Activated CD4-positive, CD25-positive, alpha-beta regulatory T cell treated with anti-CD3 and anti-CD28 coated beads, Interleukin-2, amount 50 U/mL, for 24 hours (primary cell): Measurements from ENCODE around the gene LIPC.

ENCODE experiments used
- ATAC-seq, 2 donors: fragments of 150-1000 bp; cut with Tn5 transposase; one replicate each; pipeline ENCODE4 v1.10.0; 2021; ENCODE audit warnings: mild to moderate bottlenecking in 1 of 2, moderate library complexity in 1 of 2

LIPC gene

DNA sequence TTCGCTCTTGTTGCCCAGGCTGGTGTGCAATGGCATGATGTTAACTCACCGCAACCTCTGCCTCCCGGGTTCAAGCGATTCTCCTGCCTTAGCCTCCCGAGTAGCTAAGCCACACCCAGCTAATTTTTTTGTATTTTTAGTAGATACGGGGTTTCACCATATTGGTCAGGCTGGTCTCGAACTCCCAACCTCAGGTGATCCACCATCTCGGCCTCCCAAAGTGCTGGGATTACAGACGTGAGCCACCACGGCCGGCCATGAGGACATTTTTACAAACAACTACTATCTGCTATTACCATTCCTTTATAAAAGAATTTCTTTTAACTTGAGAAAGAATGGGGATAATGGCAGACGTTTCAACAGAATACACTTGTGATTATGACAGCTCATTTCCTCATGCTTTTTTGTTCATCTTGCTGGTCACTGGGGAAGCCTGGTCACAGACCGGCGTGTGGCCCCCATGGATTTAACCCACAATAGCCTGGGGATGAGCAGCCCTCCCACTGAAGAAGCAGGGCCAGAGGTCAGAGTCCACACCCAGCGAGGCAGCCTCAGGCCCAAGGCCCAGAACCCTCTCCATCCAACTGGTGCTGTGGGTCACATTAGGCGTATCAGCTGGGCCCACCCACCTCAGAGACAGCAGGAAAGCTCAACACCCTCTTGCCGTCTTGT lies 112.0 kb downstream of the LIPC start:
- ATAC-seq: no peak

DNA sequence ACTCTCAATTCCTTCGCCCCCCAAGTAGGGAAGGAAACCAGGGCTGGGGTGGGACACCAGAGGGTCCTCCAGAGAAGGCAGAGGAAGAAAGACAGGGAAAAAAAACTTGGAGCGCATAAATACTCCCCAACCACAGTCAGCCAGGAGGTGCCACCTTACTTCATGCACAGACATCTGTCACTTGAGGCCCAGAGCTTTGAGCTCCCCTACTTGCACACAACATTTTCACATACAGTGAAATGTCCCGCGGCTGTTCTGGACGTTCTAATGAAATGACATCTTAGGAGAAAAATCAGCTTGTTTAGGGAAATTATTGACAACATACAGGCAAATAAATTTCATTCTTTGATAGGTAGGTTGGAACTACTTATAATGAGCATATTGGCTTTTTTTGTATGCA lies 113.0 kb downstream of the LIPC start:
- no peak for ATAC-seq

DNA sequence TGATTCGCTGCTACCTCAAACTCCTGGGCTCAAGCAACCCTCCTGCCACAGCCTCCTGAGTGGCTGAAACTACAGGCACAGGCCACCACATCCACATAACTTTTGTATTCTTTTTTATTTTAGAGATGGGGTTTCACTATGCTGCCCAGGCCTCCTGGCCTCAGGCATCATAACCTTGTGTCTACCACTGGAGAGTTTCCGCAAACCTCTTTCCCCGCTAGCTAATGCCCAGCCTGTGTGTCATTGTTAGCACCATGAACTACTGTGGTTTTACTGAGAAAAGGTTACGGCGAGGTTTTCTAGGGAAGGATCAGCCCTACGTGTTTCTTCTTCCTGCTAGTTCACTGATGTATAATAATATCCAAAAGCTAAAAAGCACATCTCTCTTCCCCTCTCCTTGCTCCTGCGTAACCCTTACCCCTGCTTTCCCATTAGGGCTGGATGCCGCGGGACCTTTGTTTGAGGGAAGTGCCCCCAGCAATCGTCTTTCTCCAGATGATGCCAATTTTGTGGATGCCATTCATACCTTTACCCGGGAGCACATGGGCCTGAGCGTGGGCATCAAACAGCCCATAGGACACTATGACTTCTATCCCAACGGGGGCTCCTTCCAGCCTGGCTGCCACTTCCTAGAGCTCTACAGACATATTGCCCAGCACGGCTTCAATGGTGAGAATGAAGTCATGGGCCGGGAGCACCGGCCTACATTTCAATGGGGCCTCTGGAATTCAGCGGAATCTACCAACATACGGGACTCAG lies 113.7 kb downstream of the LIPC start:
- ATAC-seq: peak; percentile 95 to 96

DNA sequence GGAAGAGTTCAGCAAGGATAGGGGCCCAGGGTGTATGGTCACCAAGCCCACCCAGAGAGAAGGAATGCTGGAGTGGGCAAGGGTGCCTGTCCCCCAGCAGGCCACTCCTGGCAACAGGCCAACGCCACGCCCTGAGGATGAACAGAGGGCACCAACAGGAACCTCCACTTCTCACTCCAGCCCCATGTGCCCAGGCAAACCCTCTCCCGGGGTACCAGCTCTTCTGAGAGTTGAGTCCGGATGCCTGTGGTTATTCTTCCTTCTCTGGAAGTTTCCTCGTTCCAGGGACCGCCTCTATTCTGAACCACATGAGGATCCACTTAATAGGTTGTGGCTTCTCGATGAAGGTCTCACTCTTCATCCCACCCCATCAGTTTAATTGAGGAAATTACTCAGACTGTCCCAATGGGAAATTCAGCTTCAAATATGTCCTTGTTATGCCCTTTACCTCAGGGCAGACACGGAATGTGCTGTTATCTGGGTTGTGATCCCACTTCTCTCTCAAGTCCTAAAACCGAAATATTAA lies 114.3 kb downstream of the LIPC start:
- no peak for ATAC-seq

DNA sequence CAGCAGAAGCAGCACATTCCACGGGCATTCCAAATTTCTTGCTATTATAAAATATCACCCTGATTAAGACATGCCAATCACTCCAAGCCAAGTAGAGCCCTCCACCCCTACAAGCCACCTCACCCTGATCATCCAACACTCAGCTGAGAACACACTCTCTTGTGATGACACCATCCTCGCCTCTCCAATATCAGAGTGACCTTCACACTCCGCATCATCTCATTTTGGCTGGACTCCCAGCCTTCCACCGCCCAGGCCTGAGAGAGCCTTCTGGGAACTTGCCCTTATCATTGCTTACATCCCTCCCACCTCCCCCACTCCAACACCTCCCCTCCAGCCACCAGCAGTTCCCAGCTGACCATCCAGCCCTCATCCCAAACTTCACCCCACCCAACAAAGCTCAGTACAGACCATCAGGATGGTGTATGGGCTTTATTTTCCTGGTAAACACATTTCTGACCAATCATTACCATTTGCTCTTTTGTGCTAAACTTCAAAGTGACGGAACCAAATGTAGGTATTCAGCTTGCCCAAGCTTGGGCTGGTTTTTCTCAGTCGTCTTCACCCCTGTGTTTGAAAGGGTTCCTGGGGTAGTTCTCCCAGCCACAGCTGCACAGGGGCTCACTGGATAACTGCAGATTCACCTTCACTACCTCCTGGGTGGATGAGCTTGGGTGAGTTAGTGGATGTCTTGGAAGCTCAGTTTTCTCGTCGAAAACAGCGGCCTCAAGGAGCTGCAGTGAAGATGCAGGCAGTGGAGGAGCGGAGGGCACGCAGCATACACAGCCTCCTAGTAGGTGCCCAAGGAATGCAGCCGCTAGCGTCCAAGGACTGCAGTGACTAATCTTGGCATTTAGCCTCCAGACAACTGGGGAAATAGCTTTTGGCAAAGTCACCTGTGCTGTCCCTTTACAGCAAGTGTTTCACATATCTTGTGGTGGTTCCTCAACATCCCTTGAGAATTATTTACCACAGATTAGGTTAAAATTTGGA lies 115.1 kb downstream of the LIPC start:
- no peak for ATAC-seq

DNA sequence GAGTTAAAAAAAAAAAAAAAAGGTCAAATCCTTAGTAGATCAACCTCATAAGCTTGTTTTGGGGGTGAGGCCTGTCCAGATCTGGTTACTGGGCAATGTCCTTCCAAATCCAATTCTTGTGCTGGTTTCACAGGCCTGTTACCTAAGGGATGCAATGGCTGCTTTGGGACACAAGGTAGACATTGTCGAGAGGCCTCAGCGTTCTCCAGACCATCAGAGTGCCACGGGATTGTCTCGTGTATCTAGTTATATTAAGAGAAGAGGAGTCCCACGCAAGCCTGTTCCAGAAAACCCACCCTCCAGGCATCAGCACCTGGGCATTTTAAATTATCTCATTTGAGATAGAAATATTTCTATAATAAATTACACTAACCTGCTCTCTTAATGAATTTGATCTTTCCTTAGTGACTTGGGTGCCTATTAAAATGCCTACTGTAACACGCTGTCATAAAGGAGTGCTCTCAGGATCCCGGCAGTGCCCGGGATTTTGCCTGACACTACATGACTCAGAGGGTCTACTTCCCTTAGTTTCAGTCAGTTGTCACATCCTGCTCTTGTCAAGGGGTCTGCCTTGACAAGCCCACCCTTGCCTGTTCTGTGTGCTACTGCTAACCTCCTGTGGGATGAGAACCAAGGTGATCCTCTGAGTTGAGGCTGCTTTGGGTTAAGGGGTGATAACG lies 116.0 kb downstream of the LIPC start:
- ATAC-seq: no peak

DNA sequence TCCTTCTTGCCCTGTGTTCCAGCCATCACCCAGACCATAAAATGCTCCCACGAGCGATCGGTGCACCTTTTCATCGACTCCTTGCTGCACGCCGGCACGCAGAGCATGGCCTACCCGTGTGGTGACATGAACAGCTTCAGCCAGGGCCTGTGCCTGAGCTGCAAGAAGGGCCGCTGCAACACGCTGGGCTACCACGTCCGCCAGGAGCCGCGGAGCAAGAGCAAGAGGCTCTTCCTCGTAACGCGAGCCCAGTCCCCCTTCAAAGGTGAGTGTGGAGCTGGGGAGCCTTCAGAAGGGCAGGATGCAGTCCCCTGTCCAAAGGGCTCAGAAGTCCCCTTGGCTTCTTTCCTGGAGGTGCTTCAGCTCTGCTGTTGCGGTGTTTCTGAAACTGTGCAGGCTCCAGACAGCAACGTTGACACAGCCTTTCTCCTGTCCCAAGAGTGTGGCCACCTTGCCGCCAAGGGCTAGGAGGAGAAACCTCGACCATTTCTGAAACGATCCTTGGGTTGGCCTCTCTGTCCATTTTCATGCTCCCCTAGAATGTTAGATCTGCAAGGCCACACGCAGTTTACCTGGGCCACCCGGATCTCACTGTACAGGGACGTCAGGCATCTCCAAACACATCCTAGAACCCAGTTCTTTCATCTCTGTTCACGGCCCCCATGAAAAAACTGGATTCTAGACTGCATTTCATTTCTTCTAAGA lies 116.7 kb downstream of the LIPC start:
- no peak for ATAC-seq

DNA sequence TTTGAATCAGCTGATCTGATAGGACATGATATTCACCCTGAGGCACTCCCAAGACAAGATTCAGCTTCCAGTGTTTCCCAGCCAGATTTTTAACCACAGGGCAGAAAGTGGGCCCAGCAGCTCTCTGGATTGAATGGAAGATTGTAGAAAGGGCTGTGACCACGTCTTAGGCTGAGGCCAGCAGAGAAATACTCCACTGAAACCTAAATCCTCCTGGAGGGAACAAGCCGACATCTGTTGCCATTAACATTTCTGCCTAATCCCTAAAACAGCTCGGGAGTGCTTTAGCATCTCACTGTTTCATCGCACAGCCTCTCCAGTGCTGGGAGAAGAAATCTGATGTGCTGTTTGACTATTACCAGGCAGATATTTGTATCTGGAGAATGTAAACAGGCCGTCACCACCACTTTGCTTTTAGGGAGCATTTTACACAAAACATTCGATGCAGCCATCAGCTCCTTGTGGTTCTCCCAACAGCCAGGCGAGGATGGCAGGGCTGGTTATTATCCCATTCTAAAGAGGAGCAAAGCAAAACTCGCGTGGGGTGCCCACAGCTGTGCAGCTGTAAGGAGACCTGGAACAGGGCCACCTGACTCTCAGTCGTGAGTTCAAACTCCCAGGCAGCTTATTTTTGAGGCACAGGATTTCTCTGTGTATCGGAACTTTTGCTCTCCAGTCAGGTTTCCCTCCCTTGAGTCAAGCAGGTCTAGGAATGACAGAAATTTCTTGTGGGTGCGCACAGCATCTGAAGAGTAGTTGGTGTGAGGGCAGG lies 117.4 kb downstream of the LIPC start:
- no peak for ATAC-seq

DNA sequence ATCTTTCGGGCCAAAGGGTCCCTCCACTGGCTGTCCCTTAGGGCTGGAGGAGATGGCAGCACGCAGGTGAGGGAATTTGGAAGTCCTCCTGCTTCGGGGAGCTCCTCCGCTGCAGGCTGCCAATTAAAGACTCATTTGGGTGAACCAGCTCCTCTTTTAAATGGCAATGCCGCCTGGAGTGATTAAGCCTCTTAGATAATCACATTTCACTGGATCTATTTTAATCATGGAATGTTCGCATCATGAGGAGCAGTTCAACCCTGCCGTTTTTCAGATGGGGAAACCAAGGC lies 117.9 kb downstream of the LIPC start:
- no peak for ATAC-seq

DNA sequence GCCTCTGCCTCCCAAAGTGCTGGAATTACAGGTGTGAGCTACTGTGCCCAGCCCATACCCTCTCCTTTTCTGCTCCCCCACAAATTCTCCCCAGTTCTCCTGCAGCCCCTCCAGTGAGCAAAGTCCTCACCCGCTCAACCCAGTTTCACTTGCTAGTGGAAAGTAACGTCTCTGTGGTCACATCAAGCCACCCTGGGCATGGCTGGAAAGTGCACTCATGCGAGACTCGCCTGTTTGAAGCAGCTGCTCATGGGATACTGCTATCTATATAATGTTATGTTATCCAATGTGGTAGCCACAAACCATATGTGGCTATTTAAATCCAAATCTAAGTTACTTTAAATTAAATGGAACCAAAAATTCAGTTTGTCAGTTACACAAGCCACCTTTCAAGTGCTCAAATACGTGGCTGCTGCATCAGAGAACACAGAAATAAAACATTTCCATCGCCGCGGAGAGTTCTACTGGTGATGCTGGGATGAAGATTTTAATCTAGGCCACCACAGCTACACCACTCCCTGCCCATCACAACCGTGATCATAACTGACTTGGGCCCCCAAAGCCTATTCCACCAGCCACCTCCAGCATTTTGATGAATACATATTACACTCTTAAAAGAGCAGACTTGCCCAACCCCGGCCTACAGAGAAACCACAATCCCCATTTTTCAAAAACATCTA lies 119.4 kb downstream of the LIPC start:
- ATAC-seq: no peak

DNA sequence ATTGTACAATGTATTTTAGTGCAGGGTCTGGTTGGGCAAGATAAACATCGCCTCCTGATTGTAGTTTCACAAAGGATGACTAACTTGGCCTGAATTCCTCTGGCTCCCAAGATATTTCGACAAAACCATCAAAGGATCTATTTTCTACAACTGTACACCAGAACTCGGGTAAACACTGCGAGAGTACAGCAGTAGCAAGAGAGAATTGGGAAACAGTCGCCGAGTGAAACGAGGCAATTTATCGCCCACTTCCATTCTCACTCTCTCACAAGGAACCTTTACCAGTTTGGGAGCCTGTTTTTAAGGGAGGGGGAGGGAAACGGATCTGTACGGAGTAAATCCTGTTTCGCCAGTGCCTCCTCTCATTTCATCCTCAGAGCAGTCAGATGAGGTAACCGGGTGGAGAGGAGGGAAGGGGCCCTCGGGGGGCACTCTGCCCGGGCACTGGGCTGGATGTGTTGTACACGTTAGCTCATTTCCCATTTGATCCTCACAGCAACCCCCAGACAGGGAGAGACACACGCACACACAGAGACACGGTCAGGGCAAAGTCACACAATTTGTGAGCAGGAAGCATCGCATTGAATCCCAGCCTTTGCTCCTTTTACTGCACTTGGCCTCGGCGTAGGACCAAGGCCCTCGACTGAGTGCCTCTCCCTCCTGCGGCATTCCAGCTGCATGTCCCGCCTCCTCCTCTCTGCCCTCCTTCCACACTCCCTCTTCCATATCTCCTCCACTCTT lies 120.1 kb downstream of the LIPC start:
- ATAC-seq: no peak

DNA sequence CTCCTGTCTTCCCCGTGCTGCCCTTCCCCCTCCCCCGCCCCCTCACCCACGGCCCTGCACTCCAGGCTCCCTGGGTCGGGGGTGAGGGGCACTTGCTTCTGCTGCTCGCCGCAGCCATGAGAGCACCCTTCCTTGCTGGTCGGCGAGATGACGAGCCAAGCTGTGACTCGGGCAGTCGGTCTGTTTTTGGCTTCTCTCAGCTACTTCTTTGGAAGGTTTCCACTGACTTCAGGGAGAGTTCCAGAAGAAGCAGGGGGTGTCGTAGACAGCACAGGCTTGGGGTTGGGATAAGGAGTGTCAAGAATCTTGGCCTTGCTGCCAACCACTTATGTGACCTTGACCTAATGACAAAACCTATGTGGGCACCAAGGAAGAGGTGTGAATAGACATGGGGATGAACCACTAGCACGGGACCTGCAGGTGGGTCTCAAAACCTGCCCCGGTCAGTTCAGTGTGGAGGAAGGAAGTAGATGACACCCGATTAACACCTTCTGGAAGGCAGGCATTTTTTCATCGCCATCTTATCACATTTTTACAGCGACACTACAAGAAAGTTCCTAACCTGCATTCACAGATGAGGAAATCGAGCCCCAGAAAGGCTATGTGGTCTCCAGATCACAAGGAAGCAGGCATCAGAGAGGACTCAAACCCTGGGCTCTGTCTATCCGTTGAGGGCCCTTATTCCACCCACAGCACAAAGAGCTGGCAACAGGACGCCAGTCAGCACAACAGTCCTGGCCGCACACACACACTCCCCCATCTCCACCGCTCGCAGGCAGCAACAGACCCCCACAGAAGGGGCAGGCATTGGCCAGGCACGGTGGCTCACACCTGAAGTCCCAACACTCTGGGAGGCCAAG lies 120.9 kb downstream of the LIPC start:
- no peak for ATAC-seq

DNA sequence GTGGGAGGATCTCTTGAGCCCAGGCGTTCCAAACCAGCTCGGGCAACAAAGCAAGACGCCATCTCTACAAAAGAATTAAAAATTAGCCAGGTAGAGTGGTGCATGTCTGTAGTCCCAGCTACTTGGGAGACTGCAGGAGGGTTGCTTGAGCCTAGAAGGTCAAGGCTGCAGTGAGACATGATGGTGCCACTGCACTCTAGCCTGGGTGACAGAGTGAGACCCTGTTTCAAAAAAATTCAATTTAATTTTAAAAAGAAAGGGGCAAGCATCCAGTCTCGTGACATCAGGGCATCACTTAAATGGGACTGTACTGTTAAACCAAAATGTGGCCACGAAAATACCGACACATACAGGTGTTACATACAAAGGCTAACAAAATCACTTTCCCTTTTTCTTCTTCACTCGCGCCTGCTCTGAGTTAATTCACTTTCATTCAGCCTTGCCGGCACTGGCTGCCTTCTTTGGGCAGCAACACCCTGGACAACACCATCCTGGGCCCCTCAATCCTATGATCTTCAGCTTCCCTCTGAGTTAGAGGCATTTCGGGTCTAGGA lies 121.7 kb downstream of the LIPC start:
- no peak for ATAC-seq

DNA sequence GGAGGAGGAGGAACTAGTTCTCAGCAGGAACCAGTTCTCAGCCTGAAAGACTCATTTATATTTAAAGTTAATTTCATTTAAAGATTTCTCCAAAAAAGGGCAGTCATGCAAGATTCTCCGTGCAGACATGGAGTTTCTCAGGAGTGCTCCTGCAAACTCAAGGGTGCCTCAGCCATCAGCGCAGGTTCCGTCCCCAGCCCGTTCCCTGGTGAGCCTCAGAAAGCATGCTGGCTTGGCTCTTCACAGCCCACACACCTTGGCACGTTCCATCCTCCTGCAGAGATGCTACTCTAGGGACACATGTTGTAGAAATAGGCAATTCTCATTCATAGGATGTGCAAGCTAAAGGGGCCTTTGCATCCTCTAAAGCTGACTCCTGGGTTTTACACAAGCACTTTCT lies 123.0 kb downstream of the LIPC start:
- no peak for ATAC-seq

DNA sequence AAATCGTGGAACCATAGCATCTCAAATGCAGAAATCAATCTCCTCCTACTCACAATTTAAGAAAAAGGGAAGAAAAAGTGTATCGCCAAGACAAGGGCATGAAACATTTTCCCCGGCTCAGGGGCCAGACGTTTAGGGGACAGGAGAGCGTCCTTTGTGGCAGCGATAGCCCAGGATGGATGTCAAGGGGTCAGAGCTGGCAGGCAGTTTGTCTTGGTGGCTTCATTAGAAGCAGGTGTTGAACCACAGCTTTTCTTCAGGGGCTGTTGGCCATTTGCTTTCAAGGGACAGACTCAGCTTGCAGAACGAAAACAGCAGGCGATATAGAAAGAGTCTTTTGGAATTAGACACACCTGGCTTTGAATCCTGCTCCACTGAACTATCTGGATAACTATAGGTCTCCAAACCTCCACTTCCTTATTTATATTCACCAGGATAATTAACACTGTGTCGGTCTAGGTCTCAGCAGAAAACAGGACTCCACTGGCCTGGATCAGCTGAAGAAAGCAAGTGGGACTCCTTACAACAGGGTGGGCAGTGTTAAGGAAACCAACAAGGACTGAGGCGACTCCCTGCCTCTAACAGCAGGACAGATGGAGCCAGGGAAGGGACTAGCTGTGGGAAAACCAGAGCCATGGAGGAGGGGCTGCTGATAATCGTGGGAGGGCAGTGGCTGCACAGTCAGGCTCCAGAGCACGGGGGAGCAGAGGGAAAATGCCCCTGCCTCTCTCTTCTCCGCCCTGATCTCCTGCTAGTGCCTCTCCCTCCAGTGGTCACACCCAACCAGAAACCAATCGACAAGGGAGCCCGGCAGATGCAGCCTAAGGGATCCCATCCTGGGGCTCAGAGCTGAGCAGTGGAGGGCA lies 123.6 kb downstream of the LIPC start:
- no peak for ATAC-seq

DNA sequence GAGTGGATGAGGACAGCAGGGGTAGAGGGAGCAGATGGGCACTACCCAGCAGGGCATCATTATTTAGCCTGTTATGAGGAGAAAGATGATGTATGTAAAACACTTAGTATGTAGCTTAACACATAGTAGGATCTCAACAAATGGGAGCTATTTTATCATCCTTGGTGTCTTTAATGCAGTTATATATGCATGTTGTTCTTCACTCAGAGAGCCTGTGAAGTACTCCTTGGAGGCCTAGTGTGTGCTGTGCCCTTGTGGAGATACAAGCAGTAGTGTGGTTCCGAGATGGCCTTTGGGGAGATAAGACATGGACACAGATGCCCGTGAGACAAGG lies 124.2 kb downstream of the LIPC start:
- ATAC-seq: no peak

DNA sequence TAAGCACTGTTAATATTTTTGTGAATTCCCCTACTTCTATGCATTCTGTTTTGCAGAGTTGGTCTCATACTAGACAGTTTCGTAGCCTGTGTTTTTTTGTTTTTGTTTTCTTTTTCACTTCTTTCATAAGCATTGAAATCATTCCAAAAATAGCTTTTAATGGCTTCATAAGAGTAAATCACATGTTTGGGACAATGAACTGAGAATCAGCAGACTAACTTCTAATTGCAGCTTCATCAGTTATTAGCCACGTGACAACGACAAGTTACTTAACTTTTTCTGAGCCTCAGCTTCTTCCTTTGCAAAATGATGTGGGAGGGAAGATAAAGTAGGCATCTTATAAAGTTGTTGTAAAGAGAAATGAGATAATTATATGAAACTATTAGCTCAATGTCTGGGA lies 124.8 kb downstream of the LIPC start:
- no peak for ATAC-seq

DNA sequence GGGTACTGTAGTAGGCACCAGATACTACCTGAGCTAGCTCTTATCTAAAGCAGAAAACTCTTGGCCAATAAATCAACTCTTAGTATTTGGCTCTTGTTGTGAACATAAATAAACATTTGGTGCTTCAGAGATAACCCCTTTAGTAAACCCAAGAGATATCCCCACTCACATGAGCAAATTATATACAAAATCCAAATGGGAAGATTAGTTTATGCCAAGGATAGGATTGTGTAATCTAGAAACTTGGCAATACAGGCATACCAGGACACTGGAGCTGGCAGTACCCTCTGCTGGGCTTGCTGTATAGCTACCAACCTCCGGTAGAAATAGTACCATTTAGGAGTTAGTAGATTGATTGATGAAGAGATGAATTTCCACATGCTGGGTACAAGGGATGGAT lies 127.0 kb downstream of the LIPC start:
- ATAC-seq: no peak
